Caco-2 (cell line): Measurements from ENCODE around the gene PRKAR1B. TPM values are rescaled to one million over a fixed set of nuclear protein-coding genes. Genes with fewer than 3 reads are reported as not detected.

ENCODE experiments used
- BruUV-seq: library from RNA; stranded (reverse); fragments of 400-500 nt; replicated peaks from 2 replicates; lab custom pipeline; 2021; lab: Mats Ljungman, UMichigan
- CTCF ChIA-PET: fragments of 300-600 bp; sonication (Branson Sonifier 250); formaldehyde crosslinking; loops from one replicate; lab custom pipeline; 2022; ENCODE audit warnings: antibody characterized with exemption; lab: Charles Lee
- POLR2A ChIA-PET: fragments of 300-600 bp; sonication (Branson Sonifier 250); formaldehyde crosslinking; loops from one replicate; lab custom pipeline; 2022; ENCODE audit warnings: antibody characterized with exemption; lab: Charles Lee
- DNase-seq, 2 experiments: peaks; one replicate each; pipeline versions ENCODE4 v3.0.0 to v3.0.0-alpha.2; 2020 to 2022
- H3K27me3 ChIP-seq: replicated peaks from 2 replicates; pipeline ENCODE4 v1.6.0; 2011; ENCODE audit warnings: low read length; ENCODE audit not compliant: control insufficient read depth, insufficient read depth
- H3K36me3 ChIP-seq: 2 replicates; pipeline ENCODE4 v1.5.1; 2011; ENCODE audit warnings: low read length; ENCODE audit not compliant: control insufficient read depth, insufficient read depth
- H3K4me1 ChIP-seq: fragments of 250-450 bp; sonication (Bioruptor Pico); 2 replicates; pipeline ENCODE4 v1.5.1; 2020; ENCODE audit warnings: mild to moderate bottlenecking
- H3K4me3 ChIP-seq: 2 replicates; pipeline ENCODE4 v1.5.1; 2011; ENCODE audit warnings: low read depth, mild to moderate bottlenecking, control low read depth, low read length
- H3K9me3 ChIP-seq: fragments of 250-450 bp; sonication (Bioruptor Pico); 2 replicates; pipeline ENCODE4 v1.5.1; 2020; ENCODE audit warnings: mild to moderate bottlenecking, moderate library complexity
- H3K27ac Mint-ChIP-seq: one replicate; pipeline ENCODE4 v1.8.0; 2022; ENCODE audit warnings: mixed read lengths; ENCODE audit not compliant: unreplicated experiment
- H3K27me3 Mint-ChIP-seq: one replicate; pipeline ENCODE4 v1.8.0; 2022; ENCODE audit warnings: mixed read lengths; ENCODE audit not compliant: insufficient read depth, unreplicated experiment
- H3K36me3 Mint-ChIP-seq: one replicate; pipeline ENCODE4 v1.8.0; 2022; ENCODE audit warnings: mild to moderate bottlenecking, mixed read lengths; ENCODE audit not compliant: insufficient read depth, unreplicated experiment
- H3K4me1 Mint-ChIP-seq: one replicate; pipeline ENCODE4 v1.8.0; 2022; ENCODE audit warnings: low read depth, mixed read lengths; ENCODE audit not compliant: unreplicated experiment
- H3K4me3 Mint-ChIP-seq: one replicate; pipeline ENCODE4 v1.8.0; 2022; ENCODE audit warnings: mild to moderate bottlenecking, moderate library complexity, mixed read lengths; ENCODE audit not compliant: unreplicated experiment
- H3K9me3 Mint-ChIP-seq: one replicate; pipeline ENCODE4 v1.8.0; 2022; ENCODE audit warnings: mixed read lengths; ENCODE audit not compliant: unreplicated experiment
- intact Hi-C: fragments of 100-400 bp; cut with micrococcal nuclease; formaldehyde crosslinking; loops from one replicate; pipeline ENCODE4 v1.10.0; 2022; ENCODE audit not compliant: unreplicated experiment
- total RNA-seq: library from RNA; stranded (reverse); gene quantifications from 2 replicates; pipeline ENCODE4 v1.2.3, GENCODE V29; 2022
- TF ChIP-seq, protein P1 (sequence below), 2 experiments: fragments of 200-600 bp in 1 of 2; IDR thresholded peaks; 1 replicate in 1 of 2; 2 replicates in 1 of 2; pipeline versions ENCODE4 v1.5.1 to v1.8.0; 2011 to 2022; ENCODE audit warnings: antibody characterized with exemption in 1 of 2, control low read depth in 1 of 2, inconsistent platforms in 1 of 2, low read depth in 1 of 2, low read length in 1 of 2, mild to moderate bottlenecking in 1 of 2, moderate library complexity in 1 of 2; ENCODE audit not compliant: insufficient read depth in 1 of 2, severe bottlenecking in 1 of 2, unreplicated experiment in 1 of 2

PRKAR1B gene
- total RNA-seq, 1 experiment from 2014 or later = 56.6 TPM

DNA sequence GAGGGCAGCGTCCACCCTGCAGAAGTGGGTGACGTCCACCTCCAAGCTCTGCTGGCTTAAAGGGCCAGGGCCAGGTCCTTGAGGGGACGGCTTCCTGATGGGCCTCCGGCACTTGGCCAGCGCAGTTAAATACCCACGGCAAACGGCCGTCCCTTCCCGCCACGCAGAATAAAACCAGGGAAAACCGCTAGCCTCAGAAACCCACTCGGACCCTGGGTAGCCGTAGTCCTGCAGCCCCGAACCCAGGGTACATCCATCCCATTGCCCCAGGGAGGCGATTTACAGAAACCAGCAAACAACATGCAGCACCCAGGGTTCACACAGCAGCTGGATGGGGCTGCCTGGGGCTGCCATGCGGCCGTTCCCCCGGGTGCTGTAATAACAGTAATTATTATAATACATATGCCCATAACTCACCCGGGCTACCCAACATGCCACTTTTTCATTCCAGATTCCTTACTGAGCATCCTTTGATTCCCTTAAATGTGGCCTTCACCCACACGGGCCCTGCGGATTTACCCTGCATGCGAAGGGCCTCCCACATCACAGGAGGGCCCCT, 126.0 kb downstream of the PRKAR1B start:
- peaks cover 5% of the 10 kb centered on the region for H3K36me3 Mint-ChIP-seq
- no peak for DNase-seq
- no TSS peak for BruUV-seq
- no peaks in the 10 kb centered on the region for H3K9me3 Mint-ChIP-seq
- no peak overlapping the region for H3K27ac Mint-ChIP-seq
- H3K27me3 ChIP-seq = no peaks in the 10 kb centered on the region
- intact Hi-C loops = no loop called here
- peaks cover 1% of the 10 kb centered on the region for H3K36me3 ChIP-seq
- no peak overlapping the region for H3K4me3 Mint-ChIP-seq
- TF ChIP-seq, protein P1, sequence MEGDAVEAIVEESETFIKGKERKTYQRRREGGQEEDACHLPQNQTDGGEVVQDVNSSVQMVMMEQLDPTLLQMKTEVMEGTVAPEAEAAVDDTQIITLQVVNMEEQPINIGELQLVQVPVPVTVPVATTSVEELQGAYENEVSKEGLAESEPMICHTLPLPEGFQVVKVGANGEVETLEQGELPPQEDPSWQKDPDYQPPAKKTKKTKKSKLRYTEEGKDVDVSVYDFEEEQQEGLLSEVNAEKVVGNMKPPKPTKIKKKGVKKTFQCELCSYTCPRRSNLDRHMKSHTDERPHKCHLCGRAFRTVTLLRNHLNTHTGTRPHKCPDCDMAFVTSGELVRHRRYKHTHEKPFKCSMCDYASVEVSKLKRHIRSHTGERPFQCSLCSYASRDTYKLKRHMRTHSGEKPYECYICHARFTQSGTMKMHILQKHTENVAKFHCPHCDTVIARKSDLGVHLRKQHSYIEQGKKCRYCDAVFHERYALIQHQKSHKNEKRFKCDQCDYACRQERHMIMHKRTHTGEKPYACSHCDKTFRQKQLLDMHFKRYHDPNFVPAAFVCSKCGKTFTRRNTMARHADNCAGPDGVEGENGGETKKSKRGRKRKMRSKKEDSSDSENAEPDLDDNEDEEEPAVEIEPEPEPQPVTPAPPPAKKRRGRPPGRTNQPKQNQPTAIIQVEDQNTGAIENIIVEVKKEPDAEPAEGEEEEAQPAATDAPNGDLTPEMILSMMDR (IDR thresholded peaks at IDR 0.05; ENCODE audit: insufficient read depth in 1 of 2, low read depth in 1 of 2, low read length in 1 of 2, severe bottlenecking in 1 of 2, unreplicated experiment in 1 of 2) = no peak
- ChIA-PET POLR2A (no interaction called here), CTCF (no interaction called here)
- H3K4me1 ChIP-seq = no peaks in the 10 kb centered on the region; the same call in 1 of the 2 replicates
- H3K4me1 Mint-ChIP-seq = peaks cover 13% of the 10 kb centered on the region
- no peaks in the 10 kb centered on the region for H3K9me3 ChIP-seq
- no peaks in the 10 kb centered on the region for H3K27me3 Mint-ChIP-seq
- H3K4me3 ChIP-seq = no peak overlapping the region

DNA sequence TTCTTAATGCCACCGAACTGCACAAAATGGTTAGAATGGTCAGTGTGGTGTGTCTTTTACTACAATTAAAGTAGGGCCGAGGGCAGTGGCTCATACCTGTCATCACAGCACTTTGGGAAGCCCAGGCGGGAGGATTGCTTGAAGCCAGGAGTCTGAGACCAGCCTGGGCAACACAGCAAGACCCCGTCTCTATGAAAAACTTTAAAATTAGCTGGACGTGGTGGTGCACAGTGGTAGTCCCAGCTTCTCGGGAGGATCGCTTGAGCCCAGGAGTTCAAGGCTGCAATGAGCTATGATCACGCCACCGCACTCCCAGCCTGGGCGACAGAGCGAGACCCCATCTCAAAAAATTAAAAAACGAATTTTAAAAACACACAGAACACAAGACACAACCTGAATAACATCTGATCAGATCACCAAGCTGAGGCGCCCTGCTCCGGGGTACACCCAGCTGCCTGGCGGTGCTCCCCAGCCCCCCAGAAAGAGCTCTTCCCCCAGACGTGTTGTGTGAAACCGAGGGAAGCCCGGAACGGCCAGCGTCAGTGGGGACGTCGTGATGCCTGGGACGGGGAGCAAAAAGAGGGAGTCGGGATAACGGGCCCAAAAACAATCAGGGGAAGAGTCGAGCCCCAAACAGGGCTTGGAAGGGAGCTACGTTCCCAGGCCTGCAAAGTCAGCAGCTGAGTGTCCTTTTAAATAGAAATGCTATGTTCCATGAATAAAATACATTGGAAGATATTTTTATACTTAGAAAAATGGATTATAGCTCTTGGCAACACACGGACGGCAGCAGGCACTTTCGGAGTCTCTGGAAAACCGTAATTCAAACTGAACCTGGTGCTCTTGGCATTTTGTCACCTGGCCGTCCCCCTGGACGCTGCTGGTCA, 126.7 kb downstream of the PRKAR1B start:
- TF ChIP-seq, protein P1 (IDR thresholded peaks at IDR 0.05; ENCODE audit: insufficient read depth in 1 of 2, low read depth in 1 of 2, low read length in 1 of 2, severe bottlenecking in 1 of 2, unreplicated experiment in 1 of 2) = no peak
- intact Hi-C loops = no loop called here
- Mint-ChIP-seq H3K4me3 (no peak overlapping the region), H3K9me3 (no peaks in the 10 kb centered on the region), H3K36me3 (peaks cover 5% of the 10 kb centered on the region), H3K4me1 (peaks cover 13% of the 10 kb centered on the region), H3K27ac (no peak overlapping the region), H3K27me3 (no peaks in the 10 kb centered on the region)
- DNase-seq = no peak
- ChIA-PET POLR2A (no interaction called here), CTCF (no interaction called here)
- H3K27me3 ChIP-seq = no peaks in the 10 kb centered on the region
- no peaks in the 10 kb centered on the region; the same call in 1 of the 2 replicates for H3K4me1 ChIP-seq
- H3K4me3 ChIP-seq = no peak overlapping the region
- H3K9me3 ChIP-seq = peaks cover 2% of the 10 kb centered on the region; the same call in 1 of the 2 replicates
- no TSS peak for BruUV-seq
- H3K36me3 ChIP-seq = no peaks in the 10 kb centered on the region; the same call in 1 of the 2 replicates

DNA sequence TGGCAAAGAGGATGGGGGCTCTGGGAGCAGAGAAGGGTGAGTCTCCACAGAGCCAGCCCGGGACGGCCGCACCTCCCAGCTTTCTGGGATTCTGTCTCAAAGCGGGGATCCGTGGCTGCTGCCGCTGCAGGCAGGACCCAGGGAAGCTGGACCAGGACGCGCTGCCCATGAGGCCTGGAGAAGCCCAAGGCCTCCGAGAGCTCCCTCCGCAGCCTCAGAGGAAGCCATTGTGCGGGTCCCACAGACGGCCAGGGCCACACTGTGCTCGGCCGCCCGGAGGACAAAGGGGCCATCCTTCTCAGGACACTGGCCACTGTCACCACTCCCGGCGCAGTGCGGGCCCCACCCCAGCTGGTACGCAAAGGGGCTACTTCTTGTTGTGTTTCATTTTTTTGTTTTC, 128.2 kb downstream of the PRKAR1B start:
- ChIA-PET CTCF (no interaction called here), POLR2A (no interaction called here)
- peaks cover 5% of the 10 kb centered on the region for H3K36me3 Mint-ChIP-seq
- no peak for DNase-seq
- TF ChIP-seq, protein P1 (IDR thresholded peaks at IDR 0.05; ENCODE audit: insufficient read depth in 1 of 2, low read depth in 1 of 2, low read length in 1 of 2, severe bottlenecking in 1 of 2, unreplicated experiment in 1 of 2) = no peak
- H3K36me3 ChIP-seq = no peaks in the 10 kb centered on the region; the same call in 1 of the 2 replicates
- H3K4me3 Mint-ChIP-seq = no peak overlapping the region
- H3K27me3 Mint-ChIP-seq = no peaks in the 10 kb centered on the region
- no TSS peak for BruUV-seq
- H3K9me3 ChIP-seq = peaks cover 2% of the 10 kb centered on the region; the same call in 1 of the 2 replicates
- no peaks in the 10 kb centered on the region for H3K27me3 ChIP-seq
- intact Hi-C loops = no loop called here
- peaks cover 13% of the 10 kb centered on the region for H3K4me1 Mint-ChIP-seq
- no peaks in the 10 kb centered on the region for H3K9me3 Mint-ChIP-seq
- H3K4me3 ChIP-seq = no peak overlapping the region
- no peaks in the 10 kb centered on the region; the same call in 1 of the 2 replicates for H3K4me1 ChIP-seq
- no peak overlapping the region for H3K27ac Mint-ChIP-seq
